Non-pigmented ciliary epithelial cell (primary cell): ENCODE measurements around the gene PARVB.

Source experiments
- DNase-seq: peaks from one replicate; pipeline ENCODE4 v3.0.0-alpha.2; 2010; ENCODE audit warnings: low read depth

PARVB gene

GRCh38 chr22:44089717-44090570 is 65.8 kb downstream of the PARVB start:
- DNase-seq = no peak

GRCh38 chr22:44090571-44090905 is 66.4 kb downstream of the PARVB start:
- DNase-seq = no peak

- no peak for DNase-seq
Observed at GRCh38 chr22:44091021-44091721, 67.1 kb downstream of the PARVB start.

GRCh38 chr22:44091751-44092150 is 67.6 kb downstream of the PARVB start:
- no peak for DNase-seq

- DNase-seq = no peak
Observed at GRCh38 chr22:44092636-44093220, 68.6 kb downstream of the PARVB start.

GRCh38 chr22:44093791-44094190 is 69.7 kb downstream of the PARVB start:
- DNase-seq = no peak

GRCh38 chr22:44094751-44095302 is 70.7 kb downstream of the PARVB start:
- no peak for DNase-seq

- DNase-seq = no peak
Observed at GRCh38 chr22:44096736-44097135, 72.6 kb downstream of the PARVB start.

- no peak for DNase-seq
Observed at GRCh38 chr22:44097263-44098020, 73.3 kb downstream of the PARVB start.

GRCh38 chr22:44098021-44098739 is 74.1 kb downstream of the PARVB start:
- DNase-seq = no peak

GRCh38 chr22:44098966-44099530 is 74.9 kb downstream of the PARVB start:
- no peak for DNase-seq

GRCh38 chr22:44099696-44100095 is 75.6 kb downstream of the PARVB start:
- no peak for DNase-seq

- no peak for DNase-seq
Observed at GRCh38 chr22:44100411-44100810, 76.3 kb downstream of the PARVB start.

- DNase-seq = no peak
Observed at GRCh38 chr22:44102121-44102520, 78.0 kb downstream of the PARVB start.

GRCh38 chr22:44102856-44103255 is 78.8 kb downstream of the PARVB start:
- DNase-seq = no peak

- DNase-seq = no peak
Observed at GRCh38 chr22:44103735-44104480, 79.8 kb downstream of the PARVB start.

- no peak for DNase-seq
Observed at GRCh38 chr22:44107340-44107739, 83.2 kb downstream of the PARVB start.

- DNase-seq = no peak
Observed at GRCh38 chr22:44108076-44108475, 84.0 kb downstream of the PARVB start.

GRCh38 chr22:44108806-44109385 is 84.8 kb downstream of the PARVB start:
- DNase-seq = no peak

- no peak for DNase-seq
Observed at GRCh38 chr22:44109416-44109815, 85.3 kb downstream of the PARVB start.
